GM12864 (cell line): ENCODE data around the gene CDKN1A.
"Not testable (repeated sequence)": the region's sequence is repeated elsewhere in the genome, so short reads cannot be mapped to it uniquely, and the experiment has no call there.

ENCODE experiments used
- DNase-seq: peaks from one replicate; pipeline ENCODE4 v3.0.0-alpha.2; 2011; ENCODE audit warnings: low read depth
- H3K4me3 ChIP-seq: 2 replicates; pipeline ENCODE4 v1.5.1; 2011; ENCODE audit warnings: mild to moderate bottlenecking, low read depth, low read length, control low read depth
- TF ChIP-seq, protein P1 (sequence below): IDR thresholded peaks from 2 replicates; pipeline ENCODE4 v1.5.1; 2011; ENCODE audit warnings: low read depth, mild to moderate bottlenecking, moderate library complexity, low read length, control low read depth, inconsistent platforms; ENCODE audit errors: missing control alignments

CDKN1A gene

DNA sequence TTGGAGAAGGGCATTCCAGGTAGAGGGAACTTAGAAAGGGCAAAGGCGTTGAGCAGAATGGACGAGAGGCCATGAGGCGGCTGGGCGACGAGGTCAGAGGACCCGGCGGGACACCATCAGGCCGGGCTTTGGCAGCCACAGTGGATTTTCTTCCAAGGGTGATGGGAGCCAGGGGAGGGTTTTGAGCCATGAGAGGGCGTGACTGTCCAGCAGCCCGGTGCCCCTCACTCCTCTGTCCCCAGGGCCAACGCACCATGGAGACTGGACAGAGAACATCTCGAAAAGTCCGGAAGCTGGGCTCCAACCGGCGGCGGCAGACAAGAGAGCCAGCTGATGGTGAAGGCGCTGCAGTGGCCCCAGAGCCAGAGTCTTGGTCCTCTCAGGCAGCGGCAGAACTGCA lies 25.5 kb downstream of the CDKN1A start:
- TF ChIP-seq, protein P1, sequence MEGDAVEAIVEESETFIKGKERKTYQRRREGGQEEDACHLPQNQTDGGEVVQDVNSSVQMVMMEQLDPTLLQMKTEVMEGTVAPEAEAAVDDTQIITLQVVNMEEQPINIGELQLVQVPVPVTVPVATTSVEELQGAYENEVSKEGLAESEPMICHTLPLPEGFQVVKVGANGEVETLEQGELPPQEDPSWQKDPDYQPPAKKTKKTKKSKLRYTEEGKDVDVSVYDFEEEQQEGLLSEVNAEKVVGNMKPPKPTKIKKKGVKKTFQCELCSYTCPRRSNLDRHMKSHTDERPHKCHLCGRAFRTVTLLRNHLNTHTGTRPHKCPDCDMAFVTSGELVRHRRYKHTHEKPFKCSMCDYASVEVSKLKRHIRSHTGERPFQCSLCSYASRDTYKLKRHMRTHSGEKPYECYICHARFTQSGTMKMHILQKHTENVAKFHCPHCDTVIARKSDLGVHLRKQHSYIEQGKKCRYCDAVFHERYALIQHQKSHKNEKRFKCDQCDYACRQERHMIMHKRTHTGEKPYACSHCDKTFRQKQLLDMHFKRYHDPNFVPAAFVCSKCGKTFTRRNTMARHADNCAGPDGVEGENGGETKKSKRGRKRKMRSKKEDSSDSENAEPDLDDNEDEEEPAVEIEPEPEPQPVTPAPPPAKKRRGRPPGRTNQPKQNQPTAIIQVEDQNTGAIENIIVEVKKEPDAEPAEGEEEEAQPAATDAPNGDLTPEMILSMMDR = no peak
- H3K4me3 ChIP-seq = no peak overlapping the region
- no peak for DNase-seq

DNA sequence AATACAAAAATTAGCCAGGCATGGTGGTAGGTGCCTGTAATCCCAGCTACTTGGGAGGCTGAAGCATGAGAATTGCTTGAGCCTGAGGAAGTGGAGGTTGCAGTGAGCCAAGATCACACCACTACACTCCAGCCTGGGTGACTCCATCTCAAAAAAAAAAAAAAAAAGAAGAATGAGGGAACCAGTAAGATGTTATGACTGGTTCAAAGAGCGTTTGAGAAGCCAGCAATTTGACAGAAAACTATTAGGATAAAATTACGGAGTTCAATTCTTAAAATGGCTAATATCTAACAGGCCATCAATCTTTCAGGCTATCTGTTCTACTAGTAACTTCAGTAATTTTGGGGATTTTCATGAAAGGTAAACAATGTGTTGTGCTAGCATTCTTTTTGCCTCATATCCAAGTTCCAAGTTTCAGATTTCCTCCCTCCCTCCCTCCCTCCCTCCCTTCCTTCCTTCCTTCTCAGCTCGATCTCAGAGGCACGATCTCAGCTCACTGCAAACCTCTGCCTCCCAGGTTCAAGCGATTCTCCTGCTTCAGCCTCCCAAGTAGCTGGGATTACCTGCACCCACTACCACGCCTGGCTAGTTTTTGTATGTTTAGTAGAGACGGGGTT lies 26.6 kb downstream of the CDKN1A start:
- not testable (repeated sequence) for DNase-seq, H3K4me3 ChIP-seq

DNA sequence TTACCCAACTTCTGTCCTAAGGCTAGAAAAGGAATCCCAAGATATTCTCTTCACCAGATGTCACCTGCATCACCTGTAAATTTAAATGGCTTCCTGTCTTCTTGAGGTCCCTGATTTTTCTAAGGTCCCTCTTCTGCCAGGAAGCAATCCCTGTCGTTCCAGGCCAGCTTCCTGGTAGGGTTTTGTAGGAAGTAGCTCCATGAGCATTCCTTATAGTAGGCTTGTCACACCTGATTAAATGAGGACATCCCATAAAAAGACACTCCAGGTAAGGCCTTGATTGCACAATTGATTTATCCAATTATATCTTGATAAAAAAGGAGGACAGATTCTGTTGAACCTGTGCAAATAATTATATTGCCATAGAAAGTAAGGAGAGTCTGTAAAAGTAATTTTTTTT lies 27.8 kb downstream of the CDKN1A start:
- DNase-seq = no peak
- TF ChIP-seq, protein P1 = no peak
- H3K4me3 ChIP-seq = no peak overlapping the region

DNA sequence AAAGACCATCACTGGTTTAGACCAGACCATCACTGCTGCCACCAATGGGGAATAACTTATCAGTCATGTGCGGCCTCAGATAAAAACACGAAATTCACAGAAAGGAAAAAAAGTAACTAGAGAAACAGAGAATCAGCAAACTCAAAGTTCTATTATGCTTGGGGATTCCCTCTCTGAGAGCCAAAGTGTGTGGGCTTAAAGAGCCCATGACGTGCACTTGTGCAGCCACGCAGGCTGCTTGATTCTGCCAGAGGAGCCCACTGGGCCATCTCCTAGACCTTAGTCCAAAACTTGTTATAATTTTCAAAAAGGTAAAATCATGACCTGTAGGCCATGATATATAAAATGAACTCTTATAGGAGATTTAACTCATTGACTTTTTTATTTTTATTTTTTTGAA lies 34.3 kb downstream of the CDKN1A start:
- H3K4me3 ChIP-seq = no peak overlapping the region
- TF ChIP-seq, protein P1 = no peak
- DNase-seq = no peak

DNA sequence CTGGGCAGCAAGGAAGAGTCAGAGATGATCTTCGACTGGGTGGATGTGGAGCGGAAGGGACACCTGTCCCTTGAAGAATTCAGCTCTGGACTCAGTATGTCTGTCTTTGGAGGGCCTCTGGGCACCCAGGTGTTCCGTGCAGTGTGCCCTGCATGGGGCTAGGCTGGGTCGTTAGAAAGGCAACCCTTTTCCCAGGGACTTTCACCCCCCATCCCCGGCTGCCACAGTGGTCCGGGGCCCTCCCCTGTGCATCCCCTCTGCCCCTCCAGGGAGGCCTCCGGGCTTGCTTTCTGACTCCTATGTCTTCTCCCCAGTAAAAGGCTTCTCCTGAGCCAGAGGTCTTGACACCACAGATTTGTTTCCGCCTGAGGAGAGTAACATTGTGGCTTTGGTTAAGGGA lies 35.3 kb downstream of the CDKN1A start:
- TF ChIP-seq, protein P1 = no peak
- no peak overlapping the region for H3K4me3 ChIP-seq
- no peak for DNase-seq

DNA sequence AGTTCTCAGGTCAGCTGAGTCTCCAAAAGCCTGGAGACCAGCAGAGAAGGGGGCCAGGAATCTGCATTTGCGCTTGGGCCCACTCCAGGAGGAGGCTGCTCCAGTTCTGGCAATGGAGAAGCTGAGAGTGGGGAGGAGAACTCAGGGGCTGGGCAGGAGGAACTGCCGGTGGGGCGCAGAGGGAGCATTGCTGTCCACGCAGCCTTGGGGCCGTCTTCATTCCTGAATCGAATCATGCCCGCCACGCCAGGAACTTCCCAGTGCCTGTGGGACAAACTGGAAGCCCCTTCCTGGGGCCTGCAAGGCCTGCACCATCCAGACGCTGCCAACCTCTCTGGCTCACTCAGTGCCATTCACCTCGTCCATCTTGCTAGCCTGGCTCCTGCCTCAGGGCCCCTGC lies 36.0 kb downstream of the CDKN1A start:
- H3K4me3 ChIP-seq = no peak overlapping the region
- no peak for DNase-seq
- TF ChIP-seq, protein P1 = no peak

DNA sequence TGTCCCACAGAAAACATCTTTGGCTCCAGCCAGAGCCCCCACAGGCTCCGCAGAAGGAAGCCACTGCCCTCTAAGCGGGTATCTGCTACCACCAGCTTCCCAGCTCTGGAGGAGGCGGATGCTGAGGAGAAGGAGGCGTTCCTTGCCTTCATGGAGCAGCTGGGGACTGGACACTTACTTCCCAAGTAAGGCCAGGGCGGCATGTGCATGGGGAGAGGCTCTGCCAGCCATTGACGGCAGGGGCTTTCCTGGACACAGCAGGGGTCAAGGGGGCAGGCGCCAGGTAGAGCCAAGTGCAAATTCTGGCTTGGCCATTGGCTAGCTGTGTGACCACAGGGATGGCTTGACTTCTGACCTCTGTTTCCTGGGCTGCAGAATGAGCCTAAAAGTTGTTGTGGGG lies 37.0 kb downstream of the CDKN1A start:
- TF ChIP-seq, protein P1 = no peak
- H3K4me3 ChIP-seq = no peak overlapping the region
- DNase-seq = no peak
